Transverse colon (tissue), 3 donors: ENCODE results near the gene APCDD1L.

Experiments used
- CTCF ChIP-seq, 5 experiments: fragments of 200-600 bp in 3 of 5; fragments of 450-650 bp in 2 of 5; sonication (generic) in 3 of 5; IDR thresholded peaks; 1 replicate in 2 of 5; 2 replicates in 3 of 5; pipeline ENCODE4 v1.5.1; 2016 to 2017; ENCODE audit warnings: antibody characterized with exemption in 5 of 5, inconsistent platforms in 3 of 5, mild to moderate bottlenecking in 2 of 5, moderate library complexity in 1 of 5
- EP300 ChIP-seq: sonication (generic); formaldehyde crosslinking; IDR thresholded peaks from one replicate; pipeline ENCODE4 v1.6.1; 2017; ENCODE audit warnings: antibody characterized with exemption, low read depth

GRCh38 chr20:58498470-58499068, 16.6 kb downstream of the APCDD1L start:
- TF ChIP-seq EP300 (no peak), CTCF (IDR thresholded peaks at IDR 0.05) (no peak)
